Neural crest cell (in vitro differentiated cells): ENCODE measurements around the gene PORCN. TPM values are rescaled to one million over a fixed set of nuclear protein-coding genes. Genes with fewer than 3 reads are reported as not detected.

ENCODE experiments used
- DNase-seq: peaks from one replicate; pipeline ENCODE4 v3.0.0; 2021; ENCODE audit warnings: low read depth, mixed read lengths, low spot score
- H3K27ac Mint-ChIP-seq: one replicate; pipeline ENCODE4 v1.8.0; 2021; ENCODE audit warnings: mild to moderate bottlenecking, mixed read lengths; ENCODE audit not compliant: unreplicated experiment
- H3K27me3 Mint-ChIP-seq: 2 replicates; pipeline ENCODE4 v1.8.0; 2021; ENCODE audit warnings: low read depth, mild to moderate bottlenecking, mixed read lengths
- H3K36me3 Mint-ChIP-seq: 2 replicates; pipeline ENCODE4 v1.8.0; 2021; ENCODE audit warnings: low read depth, mild to moderate bottlenecking, mixed read lengths
- H3K4me1 Mint-ChIP-seq: 2 replicates; pipeline ENCODE4 v1.8.0; 2021; ENCODE audit warnings: mixed read lengths
- H3K4me3 Mint-ChIP-seq: one replicate; pipeline ENCODE4 v1.8.0; 2021; ENCODE audit warnings: mild to moderate bottlenecking, mixed read lengths
- H3K9me3 Mint-ChIP-seq: 2 replicates; pipeline ENCODE4 v1.8.0; 2021; ENCODE audit warnings: mixed read lengths
- CTCF ChIP-seq: fragments of 200-600 bp; sonication (generic); conservative IDR thresholded peaks from 2 replicates; pipeline ENCODE4 v1.5.0; 2021; ENCODE audit warnings: antibody characterized with exemption, mild to moderate bottlenecking
- total RNA-seq: library from RNA; stranded (reverse); gene quantifications from 2 replicates; pipeline ENCODE4 v1.2.1, GENCODE V29; 2021

Gene PORCN
- total RNA-seq, 1 donor from 2014 or later, result 13.0 TPM

GRCh38 chrX:48476919-48477318 is 31.9 kb upstream of the PORCN start:
- Mint-ChIP-seq H3K27me3 (no peaks in the 10 kb centered on the region), H3K4me1 (peaks cover 30% of the 10 kb centered on the region), H3K9me3 (peaks cover 4% of the 10 kb centered on the region), H3K36me3 (peaks cover 16% of the 10 kb centered on the region), H3K4me3 (peak overlapping the region; percentile 98), H3K27ac (no peak overlapping the region)
- no peak for TF ChIP-seq CTCF
- DNase-seq, result no peak

- Mint-ChIP-seq H3K27ac (no peak overlapping the region), H3K27me3 (no peaks in the 10 kb centered on the region), H3K9me3 (peaks cover 4% of the 10 kb centered on the region), H3K4me3 (peak overlapping the region; percentile 98), H3K4me1 (peaks cover 25% of the 10 kb centered on the region), H3K36me3 (peaks cover 16% of the 10 kb centered on the region)
- TF ChIP-seq CTCF, result no peak
- no peak for DNase-seq
These were observed 30.6 kb upstream of the PORCN start for GRCh38 chrX:48477960-48478755.

- Mint-ChIP-seq H3K9me3 (peaks cover 4% of the 10 kb centered on the region), H3K27ac (no peak overlapping the region), H3K4me1 (peaks cover 25% of the 10 kb centered on the region), H3K4me3 (peak overlapping the region; percentile 23), H3K36me3 (peaks cover 16% of the 10 kb centered on the region), H3K27me3 (no peaks in the 10 kb centered on the region)
- DNase-seq, result no peak
- TF ChIP-seq CTCF, result no peak
These were observed 30.0 kb upstream of the PORCN start for GRCh38 chrX:48478806-48479205.

- peak overlapping the region; percentile 27 for H3K27ac Mint-ChIP-seq
- H3K27me3 Mint-ChIP-seq, result no peaks in the 10 kb centered on the region
- DNase-seq, result no peak
- no peak for TF ChIP-seq CTCF
- H3K9me3 Mint-ChIP-seq, result peaks cover 4% of the 10 kb centered on the region
- peaks cover 13% of the 10 kb centered on the region for H3K36me3 Mint-ChIP-seq
- H3K4me3 Mint-ChIP-seq, result no peak overlapping the region
- peaks cover 19% of the 10 kb centered on the region for H3K4me1 Mint-ChIP-seq
These were observed 28.6 kb upstream of the PORCN start for GRCh38 chrX:48480142-48480541.

- no peak for TF ChIP-seq CTCF
- DNase-seq, result no peak
- peaks cover 17% of the 10 kb centered on the region for H3K4me1 Mint-ChIP-seq
- peaks cover 4% of the 10 kb centered on the region for H3K9me3 Mint-ChIP-seq
- no peak overlapping the region for H3K4me3 Mint-ChIP-seq
- H3K27me3 Mint-ChIP-seq, result no peaks in the 10 kb centered on the region
- no peak overlapping the region for H3K27ac Mint-ChIP-seq
- H3K36me3 Mint-ChIP-seq, result peaks cover 13% of the 10 kb centered on the region
These were observed 28.2 kb upstream of the PORCN start for GRCh38 chrX:48480583-48480982.
